Measurements from ENCODE around the gene F3.

DNA sequence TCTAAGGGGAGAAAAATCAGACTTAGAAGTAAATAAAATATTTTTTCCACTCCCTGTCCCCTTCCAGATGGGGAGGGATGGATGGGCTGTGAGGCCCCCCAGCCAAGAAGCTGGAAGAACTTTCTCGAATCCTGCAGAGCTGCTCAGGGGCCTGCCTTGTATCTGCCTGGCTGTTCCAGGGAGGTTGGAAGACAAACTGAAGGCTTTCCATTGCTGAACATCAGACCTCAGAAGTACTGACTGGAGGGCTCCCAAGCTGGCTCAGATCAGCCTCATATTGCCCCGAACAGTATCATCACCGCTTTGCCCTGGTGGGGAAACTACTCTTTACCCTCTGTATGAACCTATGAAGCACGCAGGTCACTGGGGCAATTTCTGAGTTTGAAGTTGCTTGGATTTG lies 12.4 kb upstream of the F3 start:
- TF ChIP-seq, protein P1, sequence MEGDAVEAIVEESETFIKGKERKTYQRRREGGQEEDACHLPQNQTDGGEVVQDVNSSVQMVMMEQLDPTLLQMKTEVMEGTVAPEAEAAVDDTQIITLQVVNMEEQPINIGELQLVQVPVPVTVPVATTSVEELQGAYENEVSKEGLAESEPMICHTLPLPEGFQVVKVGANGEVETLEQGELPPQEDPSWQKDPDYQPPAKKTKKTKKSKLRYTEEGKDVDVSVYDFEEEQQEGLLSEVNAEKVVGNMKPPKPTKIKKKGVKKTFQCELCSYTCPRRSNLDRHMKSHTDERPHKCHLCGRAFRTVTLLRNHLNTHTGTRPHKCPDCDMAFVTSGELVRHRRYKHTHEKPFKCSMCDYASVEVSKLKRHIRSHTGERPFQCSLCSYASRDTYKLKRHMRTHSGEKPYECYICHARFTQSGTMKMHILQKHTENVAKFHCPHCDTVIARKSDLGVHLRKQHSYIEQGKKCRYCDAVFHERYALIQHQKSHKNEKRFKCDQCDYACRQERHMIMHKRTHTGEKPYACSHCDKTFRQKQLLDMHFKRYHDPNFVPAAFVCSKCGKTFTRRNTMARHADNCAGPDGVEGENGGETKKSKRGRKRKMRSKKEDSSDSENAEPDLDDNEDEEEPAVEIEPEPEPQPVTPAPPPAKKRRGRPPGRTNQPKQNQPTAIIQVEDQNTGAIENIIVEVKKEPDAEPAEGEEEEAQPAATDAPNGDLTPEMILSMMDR (IDR thresholded peaks at IDR 0.05; ENCODE audit: low read length): no peak
- no peak for TF ChIP-seq EZH2 (IDR thresholded peaks at IDR 0.05; ENCODE audit: borderline replicate concordance, low read length)
